Femur (tissue), 1 donor: ENCODE measurements around the gene RSRC2.
"Not testable (repeated sequence)": the region's sequence is repeated elsewhere in the genome, so short reads cannot be mapped to it uniquely, and the experiment has no call there.

Experiments
- DNase-seq: peaks from one replicate; pipeline ENCODE4 v3.0.0-alpha.2; 2017

The RSRC2 gene

GRCh38 chr12:122483969-122484368 is 42.8 kb downstream of the RSRC2 start:
- DNase-seq = no peak

GRCh38 chr12:122481861-122482260 is 44.9 kb downstream of the RSRC2 start:
- DNase-seq = no peak

DNA sequence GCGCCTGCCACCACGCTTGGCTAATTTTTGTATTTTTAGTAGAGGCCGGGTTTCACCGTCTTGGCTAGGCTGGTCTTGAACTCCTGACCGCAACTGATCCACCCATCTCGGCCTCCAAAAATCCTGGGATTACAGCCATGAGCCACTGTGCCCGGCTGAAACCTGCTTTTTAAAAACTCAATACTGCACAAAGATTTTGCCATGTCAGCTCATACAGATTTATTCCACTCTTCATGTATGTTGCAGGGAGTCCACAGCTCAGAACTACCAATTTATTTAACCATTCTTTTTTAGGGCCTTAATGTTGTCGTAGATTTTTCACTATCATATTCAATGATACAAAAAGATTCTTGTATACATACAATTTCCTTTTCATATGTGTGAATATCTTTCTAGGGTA is 46.0 kb downstream of the RSRC2 start:
- DNase-seq = no peak

DNA sequence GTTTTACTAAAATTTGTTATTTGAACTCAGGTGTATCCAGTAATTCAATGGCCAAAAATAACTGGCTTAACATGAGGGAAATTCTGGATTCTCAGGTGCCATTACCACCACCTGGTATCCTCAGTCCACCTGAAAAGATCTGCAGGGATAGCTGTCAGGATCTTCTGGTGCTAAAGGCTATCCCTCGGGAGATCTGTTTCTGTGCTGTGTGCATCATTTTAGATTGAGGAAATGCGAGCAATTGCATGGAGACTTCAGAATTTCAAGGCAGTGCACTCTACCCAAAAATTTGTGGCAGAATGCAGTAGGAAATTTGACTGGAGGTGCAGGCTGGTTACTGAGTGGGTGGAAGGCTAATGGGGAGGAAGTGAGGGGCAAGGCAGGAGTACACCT is 52.4 kb downstream of the RSRC2 start:
- no peak for DNase-seq

DNA sequence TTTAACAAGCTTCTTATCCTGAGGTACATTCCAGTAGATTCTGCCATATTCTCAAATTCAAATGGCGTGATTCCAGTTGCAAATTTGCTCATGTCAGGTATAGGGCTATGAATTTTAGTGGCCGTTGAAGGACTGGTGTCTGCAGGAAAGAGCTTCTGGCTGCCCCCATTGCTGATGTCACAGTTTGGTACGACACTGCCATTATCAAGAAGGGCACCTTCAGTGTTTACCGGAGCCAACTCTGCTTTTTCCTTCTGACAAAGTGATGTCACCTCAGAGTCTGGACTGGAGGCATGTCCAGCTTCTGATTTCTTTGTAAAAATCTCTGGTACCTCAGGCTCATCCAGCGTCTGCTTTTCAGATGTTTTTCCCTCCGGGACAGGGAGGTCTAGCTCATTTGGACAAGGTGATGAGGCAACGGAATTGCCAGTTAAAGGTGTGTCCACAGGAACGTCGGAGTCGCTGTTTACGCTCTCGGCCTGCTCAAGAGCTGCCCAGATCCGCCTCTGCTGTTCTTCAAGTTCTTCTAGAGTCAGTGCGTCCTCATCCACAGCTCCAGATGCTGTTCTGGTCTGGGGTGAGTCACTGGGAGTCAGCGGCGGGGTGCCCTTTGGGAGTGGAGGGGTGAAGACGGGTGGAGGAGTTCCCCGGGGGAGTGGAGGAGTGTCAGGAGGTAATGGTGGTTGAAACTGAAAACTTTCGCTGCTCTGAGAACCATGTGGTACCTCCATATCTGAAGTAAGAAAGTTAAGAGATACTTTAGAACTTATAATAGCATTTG is 53.0 kb downstream of the RSRC2 start:
- DNase-seq = no peak

- no peak for DNase-seq
These were observed 55.2 kb downstream of the RSRC2 start for GRCh38 chr12:122471324-122472226.

DNA sequence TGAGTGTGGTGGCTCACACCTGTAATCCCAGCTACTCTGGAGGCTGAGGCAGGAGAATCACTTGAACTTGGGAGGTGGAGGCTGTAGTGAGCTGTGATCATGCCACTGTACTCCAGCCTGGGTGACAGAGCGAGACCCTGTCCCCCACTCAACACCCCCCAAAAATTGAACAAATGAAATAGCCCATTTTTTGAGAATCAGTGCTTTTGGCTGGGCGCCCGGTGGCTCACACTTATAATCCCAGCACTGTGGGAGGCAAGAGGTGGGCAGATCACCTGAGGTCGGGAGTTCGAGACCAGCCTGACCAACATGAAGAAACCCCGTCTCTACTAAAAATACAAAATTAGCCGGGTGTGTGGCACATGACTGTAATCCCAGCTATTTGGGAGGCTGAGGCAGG is 56.2 kb downstream of the RSRC2 start:
- DNase-seq = not testable (repeated sequence)

DNA sequence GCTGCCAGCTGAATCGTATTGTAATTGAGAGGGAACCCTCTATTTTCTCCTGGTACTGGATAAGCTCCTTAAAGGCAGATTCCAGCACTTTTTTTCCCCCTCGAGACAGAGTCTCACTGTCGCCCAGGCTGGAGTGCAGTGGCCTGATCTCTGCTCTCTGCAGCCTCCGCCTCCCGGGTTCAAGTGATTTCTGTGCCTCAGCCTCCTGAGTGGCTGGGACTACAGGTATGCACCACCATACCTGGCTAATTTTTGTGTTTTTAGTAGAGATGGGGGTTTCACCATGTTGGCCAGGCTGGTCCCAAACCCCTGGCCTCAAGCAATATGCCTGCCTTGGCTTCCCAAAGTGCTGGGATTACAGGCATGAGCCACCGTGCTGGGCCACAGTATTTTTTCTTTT is 56.9 kb downstream of the RSRC2 start:
- DNase-seq = not testable (repeated sequence)

- DNase-seq = no peak
These were observed 58.8 kb downstream of the RSRC2 start for GRCh38 chr12:122467983-122468382.

DNA sequence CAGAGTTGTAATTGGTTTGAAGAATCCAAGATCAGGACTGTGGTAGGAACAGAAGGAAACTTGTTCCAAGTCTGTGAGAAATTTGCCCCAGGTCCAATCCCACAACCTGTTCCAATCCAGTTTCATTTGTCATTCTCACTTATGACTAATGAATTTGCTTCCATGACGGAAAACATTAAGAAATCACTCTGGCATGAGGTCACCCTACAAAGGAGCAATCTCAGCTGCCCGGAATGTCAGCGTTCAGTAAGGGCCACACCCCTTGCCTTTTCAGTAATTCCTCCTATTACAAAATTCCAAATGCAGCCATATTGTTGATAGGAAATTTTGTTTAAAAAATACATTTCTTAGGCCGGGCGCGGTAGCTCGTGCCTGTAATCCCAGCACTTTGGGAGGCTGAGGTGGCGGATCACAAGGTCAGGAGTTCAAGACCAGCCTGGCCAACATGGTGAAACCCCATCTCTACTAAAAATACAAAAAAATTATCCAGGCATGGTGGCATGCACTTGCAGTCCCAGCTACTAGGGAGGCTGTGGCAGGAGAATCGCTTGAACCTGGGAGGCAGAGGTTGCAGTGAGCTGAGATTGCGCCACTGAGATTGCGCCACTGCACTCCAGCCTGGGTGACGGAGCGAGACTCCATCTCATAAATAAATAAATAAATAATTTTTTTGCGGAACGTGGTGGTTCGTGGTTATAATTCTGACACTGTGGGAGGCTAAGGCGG is 62.3 kb downstream of the RSRC2 start:
- not testable (repeated sequence) for DNase-seq

DNA sequence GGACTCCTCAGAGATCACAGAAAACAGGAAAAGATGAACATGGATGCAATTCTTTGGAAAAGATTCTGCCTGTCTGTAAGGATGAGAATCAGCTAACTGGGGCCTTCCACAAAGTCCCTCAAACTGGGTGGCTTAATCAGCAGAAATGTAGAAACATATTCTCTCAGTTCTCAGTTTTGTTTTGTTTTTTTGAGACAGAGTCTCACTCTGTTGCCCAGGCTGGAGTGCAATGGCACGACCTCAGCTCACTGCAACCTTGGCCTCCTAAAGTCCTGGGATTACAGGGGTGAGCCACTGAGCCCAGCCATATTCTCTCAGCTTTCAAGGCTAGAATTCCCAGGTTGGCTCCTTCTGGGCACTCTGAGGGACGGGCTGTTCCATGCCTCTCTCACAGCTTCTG is 66.1 kb downstream of the RSRC2 start:
- no peak for DNase-seq

GRCh38 chr12:122460061-122460460 is 66.7 kb downstream of the RSRC2 start:
- no peak for DNase-seq

DNA sequence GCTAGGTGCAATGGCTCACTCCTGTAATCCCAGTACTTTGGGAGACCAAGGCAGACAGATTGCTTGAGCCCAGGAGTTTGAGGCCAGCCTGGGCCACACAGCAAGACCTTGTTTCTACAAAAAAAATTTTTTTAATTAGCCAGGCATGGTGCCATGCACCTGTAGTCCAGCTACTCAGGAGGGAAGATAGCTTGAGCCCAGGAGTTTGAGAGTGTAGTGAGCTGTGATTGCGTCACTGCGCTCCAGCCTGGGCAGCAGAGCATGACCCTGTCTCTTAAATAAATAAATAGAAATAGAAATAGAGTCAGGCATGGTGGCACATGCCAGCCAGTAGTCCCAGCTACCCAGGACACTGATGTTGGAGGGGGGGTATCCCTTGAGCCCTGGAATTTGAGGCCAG is 67.5 kb downstream of the RSRC2 start:
- DNase-seq = no peak

- no peak for DNase-seq
These were observed 68.4 kb downstream of the RSRC2 start for GRCh38 chr12:122458105-122459035.

DNA sequence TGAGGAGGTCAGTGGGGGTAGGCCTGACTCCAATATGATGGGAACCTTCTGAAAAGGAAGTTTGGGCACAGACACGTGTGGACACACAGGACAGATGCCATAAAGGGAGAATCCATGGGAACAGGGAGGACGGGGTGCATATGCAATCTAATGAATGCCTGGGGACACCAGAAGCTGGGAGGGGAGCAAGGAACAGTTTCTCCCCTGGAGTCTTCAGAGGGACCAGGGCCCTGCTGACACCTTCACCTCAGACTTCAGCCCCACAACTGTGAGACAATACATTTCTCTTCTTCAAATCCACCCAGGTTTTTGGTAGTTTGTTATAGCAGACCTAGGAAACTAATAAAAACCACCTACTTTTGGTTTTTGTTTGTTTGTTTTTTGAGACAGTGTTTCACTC is 69.1 kb downstream of the RSRC2 start:
- no peak for DNase-seq

GRCh38 chr12:122454739-122455138 is 72.0 kb downstream of the RSRC2 start:
- DNase-seq = no peak

DNA sequence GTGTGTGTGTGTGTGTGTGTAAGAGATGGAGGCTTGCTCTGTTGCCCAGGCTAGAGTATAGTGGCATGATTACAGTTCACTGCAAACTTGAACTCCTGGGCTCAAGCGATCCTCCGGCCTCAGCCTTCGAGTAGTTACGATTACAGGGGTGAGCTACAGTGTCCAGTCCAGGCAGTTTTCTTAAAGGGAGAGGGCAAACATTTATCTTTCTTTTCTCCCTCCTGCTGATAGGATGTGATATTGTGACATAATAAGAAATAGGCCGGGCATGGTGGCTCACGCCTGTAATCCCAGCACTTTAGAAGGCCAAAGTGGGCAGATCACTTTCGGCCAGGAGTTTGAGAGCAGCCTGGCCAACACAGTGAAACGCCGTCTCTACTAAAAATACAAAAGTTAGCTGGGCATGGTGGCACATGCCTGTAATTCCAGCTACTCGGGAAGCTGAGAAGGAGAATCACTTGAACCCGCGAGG is 72.5 kb downstream of the RSRC2 start:
- DNase-seq = no peak
